CD4-positive, alpha-beta memory T cell (primary cell): Measurements from ENCODE around the gene CYP1B1. TPM values are rescaled to one million over a fixed set of nuclear protein-coding genes. Genes with fewer than 3 reads are reported as not detected.

Experiments
- CTCF ChIA-PET: fragments of 350-600 bp; sonication (Branson Sonifier 250); formaldehyde crosslinking; loops from one replicate; lab custom pipeline; 2021; ENCODE audit warnings: inconsistent platforms; ENCODE audit not compliant: partially characterized antibody; lab: Charles Lee
- POLR2A ChIA-PET: fragments of 350-600 bp; sonication (Branson Sonifier 250); formaldehyde crosslinking; loops from one replicate; lab custom pipeline; 2021; ENCODE audit not compliant: partially characterized antibody; lab: Charles Lee
- DNase-seq, 5 donors: peaks; one replicate each; pipeline versions ENCODE4 v3.0.0 to v3.0.0-alpha.2; 2020 to 2022; ENCODE audit warnings: mixed read lengths in 1 of 5
- H3K27ac ChIP-seq: one replicate; pipeline ENCODE4 v1.7.0; 2013; ENCODE audit warnings: low read depth, low read length
- H3K27me3 ChIP-seq: 2 replicates; pipeline ENCODE4 v1.7.0; 2013; ENCODE audit warnings: mild to moderate bottlenecking, low read length, moderate library complexity; ENCODE audit not compliant: insufficient read depth
- H3K36me3 ChIP-seq: 2 replicates; pipeline ENCODE4 v1.7.0; 2013; ENCODE audit warnings: mild to moderate bottlenecking, low read length, moderate library complexity; ENCODE audit not compliant: insufficient read depth
- H3K4me1 ChIP-seq: 2 replicates; pipeline ENCODE4 v1.7.0; 2013; ENCODE audit warnings: mild to moderate bottlenecking, low read length, moderate library complexity; ENCODE audit not compliant: insufficient read depth
- H3K4me3 ChIP-seq, 2 donors: one replicate each; pipeline ENCODE4 v1.7.0; 2013; ENCODE audit warnings: low read length in 2 of 2, mild to moderate bottlenecking in 1 of 2
- H3K9me3 ChIP-seq, 2 donors: one replicate each; pipeline ENCODE4 v1.7.0; 2013; ENCODE audit warnings: low read length in 2 of 2, control low read depth in 1 of 2; ENCODE audit not compliant: control insufficient read depth in 1 of 2
- H3K27ac Mint-ChIP-seq, 7 donors: one replicate each; pipeline ENCODE4 v1.8.0; 2020 to 2021; ENCODE audit warnings: mixed read lengths in 7 of 7, mild to moderate bottlenecking in 6 of 7, inconsistent platforms in 3 of 7, moderate library complexity in 3 of 7
- H3K27me3 Mint-ChIP-seq, 2 donors: one replicate each; pipeline ENCODE4 v1.8.0; 2020 to 2021; ENCODE audit warnings: mixed read lengths in 2 of 2
- H3K36me3 Mint-ChIP-seq, 2 donors: one replicate each; pipeline ENCODE4 v1.8.0; 2020 to 2021; ENCODE audit warnings: mixed read lengths in 2 of 2, inconsistent platforms in 1 of 2, mild to moderate bottlenecking in 1 of 2
- H3K4me1 Mint-ChIP-seq, 4 donors: one replicate each; pipeline ENCODE4 v1.8.0; 2020 to 2021; ENCODE audit warnings: mixed read lengths in 4 of 4, mild to moderate bottlenecking in 1 of 4
- H3K4me3 Mint-ChIP-seq, 8 donors: one replicate each; pipeline ENCODE4 v1.8.0; 2020 to 2021; ENCODE audit warnings: mixed read lengths in 8 of 8, mild to moderate bottlenecking in 7 of 8, moderate library complexity in 6 of 8, inconsistent platforms in 3 of 8
- H3K9me3 Mint-ChIP-seq, 8 donors: one replicate each; pipeline ENCODE4 v1.8.0; 2020 to 2021; ENCODE audit warnings: mixed read lengths in 8 of 8, mild to moderate bottlenecking in 5 of 8, inconsistent platforms in 3 of 8, moderate library complexity in 1 of 8
- intact Hi-C: fragments of 100-400 bp; cut with micrococcal nuclease; formaldehyde crosslinking; loops from one replicate; pipeline ENCODE4 v1.15.1; 2023
- polyA plus RNA-seq, 2 donors: library from polyadenylated mRNA; unstranded; fragments of 300-500 nt; fragmentation: Illumina TruSeq; gene quantifications; one replicate each; pipeline ENCODE4 v1.2.3, GENCODE V29; 2021
- total RNA-seq, 2 experiments: library from RNA; stranded (reverse); gene quantifications; one replicate each; pipeline ENCODE4 v1.2.3, GENCODE V29; 2021

Gene CYP1B1
- total and polyA plus RNA-seq, 4 experiments from 2014 or later: 0.04 to 6.4 (median 5.8) TPM; not detected in 1

GRCh38 chr2:38108907-38109731 is 33.2 kb upstream of the CYP1B1 start:
- intact Hi-C loops: no loop called here
- H3K27ac ChIP-seq: no peak overlapping the region
- Mint-ChIP-seq H3K4me1 (no peaks in the 10 kb centered on the region), H3K27me3 (peaks cover 19 to 28% of the 10 kb centered on the region in 2 donors), H3K27ac (no peak overlapping the region), H3K9me3 (peaks cover 0 to 12% (median 10%) of the 10 kb centered on the region in 8 donors), H3K4me3 (no peak overlapping the region), H3K36me3 (no peaks in the 10 kb centered on the region)
- POLR2A ChIA-PET: no interaction called here
- H3K4me3 ChIP-seq: no peak overlapping the region
- H3K9me3 ChIP-seq: no peaks in the 10 kb centered on the region
- H3K27me3 ChIP-seq: peaks cover 6% of the 10 kb centered on the region
- DNase-seq: no peak
- H3K4me1 ChIP-seq: no peaks in the 10 kb centered on the region
- CTCF ChIA-PET: interaction anchor here (1.1 kb wide), 1 partner anchor 12 kb away, joined by 4 read pairs; no protein-coding TSS in a partner anchor
- H3K36me3 ChIP-seq: no peaks in the 10 kb centered on the region

GRCh38 chr2:38107738-38108410 is 31.9 kb upstream of the CYP1B1 start:
- ChIA-PET CTCF (no interaction called here), POLR2A (no interaction called here)
- no peaks in the 10 kb centered on the region for H3K36me3 ChIP-seq
- no peak overlapping the region for H3K4me3 ChIP-seq
- intact Hi-C loops: no loop called here
- H3K4me3 Mint-ChIP-seq: no peak overlapping the region
- peaks cover 20 to 31% of the 10 kb centered on the region in 2 donors for H3K27me3 Mint-ChIP-seq
- peaks cover 0 to 19% (median 14%) of the 10 kb centered on the region in 8 donors for H3K9me3 Mint-ChIP-seq
- no peaks in the 10 kb centered on the region for H3K36me3 Mint-ChIP-seq
- DNase-seq: no peak
- no peak overlapping the region for H3K27ac ChIP-seq
- H3K27ac Mint-ChIP-seq: no peak overlapping the region
- H3K4me1 ChIP-seq: no peaks in the 10 kb centered on the region
- H3K9me3 ChIP-seq: no peaks in the 10 kb centered on the region
- H3K4me1 Mint-ChIP-seq: no peaks in the 10 kb centered on the region
- peaks cover 6% of the 10 kb centered on the region for H3K27me3 ChIP-seq

GRCh38 chr2:38106405-38107094 is 30.6 kb upstream of the CYP1B1 start:
- H3K9me3 ChIP-seq: no peaks in the 10 kb centered on the region
- POLR2A ChIA-PET: no interaction called here
- Mint-ChIP-seq H3K9me3 (peaks cover 0 to 12% (median 11%) of the 10 kb centered on the region in 8 donors), H3K36me3 (no peaks in the 10 kb centered on the region), H3K4me3 (no peak overlapping the region), H3K27ac (peak overlapping the region in 1 of 7 donors; percentile 5), H3K27me3 (peaks cover 13 to 29% of the 10 kb centered on the region in 2 donors), H3K4me1 (no peaks in the 10 kb centered on the region)
- CTCF ChIA-PET: interaction anchor here (1.1 kb wide), 1 partner anchor 9 kb away, joined by 3 read pairs; no protein-coding TSS in a partner anchor
- no peaks in the 10 kb centered on the region for H3K36me3 ChIP-seq
- no peak overlapping the region for H3K4me3 ChIP-seq
- no peaks in the 10 kb centered on the region for H3K4me1 ChIP-seq
- DNase-seq: no peak
- H3K27ac ChIP-seq: no peak overlapping the region
- peaks cover 6% of the 10 kb centered on the region for H3K27me3 ChIP-seq
- intact Hi-C loops: no loop called here

GRCh38 chr2:38105922-38106321 is 30.0 kb upstream of the CYP1B1 start:
- ChIA-PET POLR2A (no interaction called here), CTCF (no interaction called here)
- Mint-ChIP-seq H3K27me3 (peaks cover 9 to 24% of the 10 kb centered on the region in 2 donors), H3K4me3 (no peak overlapping the region), H3K27ac (no peak overlapping the region), H3K36me3 (no peaks in the 10 kb centered on the region), H3K4me1 (no peaks in the 10 kb centered on the region), H3K9me3 (peaks cover 0 to 10% (median 7%) of the 10 kb centered on the region in 8 donors)
- H3K27me3 ChIP-seq: peaks cover 7% of the 10 kb centered on the region
- no peak for DNase-seq
- H3K4me1 ChIP-seq: no peaks in the 10 kb centered on the region
- no peak overlapping the region for H3K4me3 ChIP-seq
- intact Hi-C loops: no loop called here
- H3K36me3 ChIP-seq: no peaks in the 10 kb centered on the region
- H3K9me3 ChIP-seq: no peaks in the 10 kb centered on the region
- no peak overlapping the region for H3K27ac ChIP-seq

GRCh38 chr2:38104598-38104997 is 28.6 kb upstream of the CYP1B1 start:
- Mint-ChIP-seq H3K9me3 (peaks cover 0 to 10% (median 7%) of the 10 kb centered on the region in 8 donors), H3K27ac (no peak overlapping the region), H3K4me1 (no peaks in the 10 kb centered on the region), H3K27me3 (peaks cover 11 to 27% of the 10 kb centered on the region in 2 donors), H3K36me3 (no peaks in the 10 kb centered on the region), H3K4me3 (no peak overlapping the region)
- Histone ChIP-seq H3K36me3 (no peaks in the 10 kb centered on the region), H3K9me3 (no peaks in the 10 kb centered on the region), H3K4me1 (no peaks in the 10 kb centered on the region), H3K4me3 (no peak overlapping the region), H3K27ac (no peak overlapping the region), H3K27me3 (peaks cover 8% of the 10 kb centered on the region)
- DNase-seq: no peak
- CTCF ChIA-PET: no interaction called here
- POLR2A ChIA-PET: no interaction called here
- intact Hi-C loops: no loop called here

GRCh38 chr2:38100328-38100727 is 24.4 kb upstream of the CYP1B1 start:
- intact Hi-C loops: no loop called here
- Histone ChIP-seq H3K4me1 (no peaks in the 10 kb centered on the region), H3K4me3 (no peak overlapping the region), H3K9me3 (no peaks in the 10 kb centered on the region), H3K27ac (no peak overlapping the region), H3K36me3 (no peaks in the 10 kb centered on the region), H3K27me3 (peaks cover 23% of the 10 kb centered on the region)
- Mint-ChIP-seq H3K4me1 (peaks cover 0 to 10% (median 7%) of the 10 kb centered on the region in 4 donors), H3K9me3 (peaks cover 0 to 10% (median 6%) of the 10 kb centered on the region in 8 donors), H3K4me3 (no peak overlapping the region), H3K27me3 (peaks cover 41 to 56% of the 10 kb centered on the region in 2 donors), H3K27ac (no peak overlapping the region), H3K36me3 (no peaks in the 10 kb centered on the region)
- POLR2A ChIA-PET: no interaction called here
- CTCF ChIA-PET: no interaction called here
- no peak for DNase-seq
